HG02763 (cell line): ENCODE measurements around the gene TSPAN4.

Source experiments
- ATAC-seq: cut with Tn5 transposase; IDR thresholded peaks from one replicate; pipeline ENCODE4 v1.9.1; 2021; ENCODE audit warnings: mild to moderate bottlenecking, moderate library complexity; ENCODE audit not compliant: unreplicated experiment

TSPAN4 gene

DNA sequence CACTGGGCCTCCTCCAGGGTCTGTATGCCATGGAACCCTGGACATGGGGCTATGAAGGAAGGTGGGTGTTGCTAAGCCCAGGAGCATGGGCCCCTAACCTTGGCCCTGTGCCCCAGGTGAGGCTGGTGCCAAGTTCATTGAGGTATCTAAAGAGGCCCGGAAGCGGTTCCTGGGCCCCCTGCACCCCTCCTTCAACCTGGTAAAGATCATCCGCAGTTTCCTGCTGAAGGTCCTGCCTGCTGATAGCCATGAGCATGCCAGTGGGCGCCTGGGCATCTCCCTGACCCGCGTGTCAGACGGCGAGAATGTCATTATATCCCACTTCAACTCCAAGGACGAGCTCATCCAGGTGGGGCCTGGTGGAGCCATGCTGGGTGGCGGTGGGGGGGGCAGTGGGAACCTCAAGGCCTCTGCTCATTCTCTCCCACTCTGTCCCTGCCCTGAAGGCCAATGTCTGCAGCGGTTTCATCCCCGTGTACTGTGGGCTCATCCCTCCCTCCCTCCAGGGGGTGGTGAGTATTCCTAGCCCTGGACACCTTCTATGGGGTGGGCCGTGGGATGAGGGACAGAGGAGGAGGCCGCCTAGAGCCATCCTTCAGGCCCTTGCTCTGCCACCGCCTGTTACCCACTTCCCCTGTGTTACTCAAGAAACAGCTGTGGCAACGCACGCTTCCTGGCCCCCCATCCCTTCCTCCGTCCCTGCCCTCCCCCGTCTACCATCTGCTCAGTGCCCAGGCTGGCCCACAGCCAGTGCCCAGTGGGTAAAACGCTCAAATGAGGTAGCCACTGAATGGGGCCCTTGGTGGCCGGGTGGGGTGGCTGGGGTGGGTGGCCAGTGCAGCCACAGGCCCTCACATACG lies 20.9 kb upstream of the TSPAN4 start:
- no peak for ATAC-seq

DNA sequence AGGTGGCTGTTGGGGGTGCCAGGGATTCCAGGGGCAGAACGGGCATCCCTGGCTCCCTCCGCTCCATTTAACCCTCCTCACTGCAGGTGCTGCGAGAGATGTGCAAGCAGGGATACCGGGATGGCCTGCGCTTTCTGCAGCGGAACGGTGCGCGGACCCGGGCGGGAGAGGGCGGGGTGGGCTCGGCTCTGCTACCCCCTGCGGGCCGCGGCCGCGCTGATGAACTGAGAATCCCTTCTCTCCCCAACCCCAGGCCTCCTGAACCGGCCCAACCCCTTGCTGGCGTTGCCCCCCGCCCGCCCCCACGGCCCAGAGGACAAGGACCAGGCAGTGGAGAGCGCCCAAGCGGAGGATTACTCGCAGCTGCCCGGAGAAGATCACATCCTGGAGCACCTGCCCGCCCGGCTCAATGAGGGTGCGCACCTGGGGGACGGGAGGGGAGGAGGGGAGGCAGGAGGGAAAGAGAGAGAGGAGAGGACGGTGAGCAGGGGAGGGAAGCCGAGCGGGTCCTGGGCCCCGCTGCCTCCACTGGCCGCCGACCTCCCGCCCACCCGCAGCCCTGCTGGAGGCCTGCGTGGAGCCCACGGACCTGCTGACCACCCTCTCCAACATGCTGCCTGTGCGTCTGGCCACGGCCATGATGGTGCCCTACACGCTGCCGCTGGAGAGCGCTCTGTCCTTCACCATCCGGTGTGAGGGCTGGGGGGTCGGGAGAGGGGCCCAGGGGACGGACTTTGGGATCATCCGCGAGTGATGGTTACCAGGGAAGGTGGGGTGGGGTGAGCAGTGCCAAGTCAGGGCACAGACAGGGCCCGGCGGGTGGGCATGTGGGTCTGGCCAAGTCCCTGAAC lies 19.0 kb upstream of the TSPAN4 start:
- no peak for ATAC-seq

DNA sequence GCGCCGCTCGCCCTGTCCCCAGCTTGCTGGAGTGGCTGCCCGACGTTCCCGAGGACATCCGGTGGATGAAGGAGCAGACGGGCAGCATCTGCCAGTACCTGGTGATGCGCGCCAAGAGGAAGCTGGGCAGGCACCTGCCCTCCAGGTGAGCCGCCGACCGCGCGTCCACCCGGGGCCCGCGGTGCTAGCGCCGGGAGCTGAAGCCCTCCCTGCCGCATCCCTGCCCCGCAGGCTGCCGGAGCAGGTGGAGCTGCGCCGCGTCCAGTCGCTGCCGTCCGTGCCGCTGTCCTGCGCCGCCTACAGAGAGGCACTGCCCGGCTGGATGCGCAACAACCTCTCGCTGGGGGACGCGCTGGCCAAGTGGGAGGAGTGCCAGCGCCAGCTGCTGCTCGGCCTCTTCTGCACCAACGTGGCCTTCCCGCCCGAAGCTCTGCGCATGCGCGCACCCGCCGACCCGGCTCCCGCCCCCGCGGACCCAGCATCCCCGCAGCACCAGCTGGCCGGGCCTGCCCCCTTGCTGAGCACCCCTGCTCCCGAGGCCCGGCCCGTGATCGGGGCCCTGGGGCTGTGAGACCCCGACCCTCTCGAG lies 18.3 kb upstream of the TSPAN4 start:
- no peak for ATAC-seq

DNA sequence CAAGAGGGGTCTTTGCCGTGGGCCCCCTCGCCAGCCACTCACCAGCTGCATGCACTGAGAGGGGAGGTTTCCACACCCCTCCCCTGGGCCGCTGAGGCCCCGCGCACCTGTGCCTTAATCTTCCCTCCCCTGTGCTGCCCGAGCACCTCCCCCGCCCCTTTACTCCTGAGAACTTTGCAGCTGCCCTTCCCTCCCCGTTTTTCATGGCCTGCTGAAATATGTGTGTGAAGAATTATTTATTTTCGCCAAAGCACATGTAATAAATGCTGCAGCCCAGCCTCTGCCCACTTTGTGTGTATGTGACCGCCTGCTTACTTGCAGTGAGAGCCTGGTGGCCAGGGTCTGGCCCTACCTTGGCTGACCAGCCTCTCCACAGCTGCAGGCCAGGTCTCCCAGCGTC lies 17.7 kb upstream of the TSPAN4 start:
- ATAC-seq = no peak

DNA sequence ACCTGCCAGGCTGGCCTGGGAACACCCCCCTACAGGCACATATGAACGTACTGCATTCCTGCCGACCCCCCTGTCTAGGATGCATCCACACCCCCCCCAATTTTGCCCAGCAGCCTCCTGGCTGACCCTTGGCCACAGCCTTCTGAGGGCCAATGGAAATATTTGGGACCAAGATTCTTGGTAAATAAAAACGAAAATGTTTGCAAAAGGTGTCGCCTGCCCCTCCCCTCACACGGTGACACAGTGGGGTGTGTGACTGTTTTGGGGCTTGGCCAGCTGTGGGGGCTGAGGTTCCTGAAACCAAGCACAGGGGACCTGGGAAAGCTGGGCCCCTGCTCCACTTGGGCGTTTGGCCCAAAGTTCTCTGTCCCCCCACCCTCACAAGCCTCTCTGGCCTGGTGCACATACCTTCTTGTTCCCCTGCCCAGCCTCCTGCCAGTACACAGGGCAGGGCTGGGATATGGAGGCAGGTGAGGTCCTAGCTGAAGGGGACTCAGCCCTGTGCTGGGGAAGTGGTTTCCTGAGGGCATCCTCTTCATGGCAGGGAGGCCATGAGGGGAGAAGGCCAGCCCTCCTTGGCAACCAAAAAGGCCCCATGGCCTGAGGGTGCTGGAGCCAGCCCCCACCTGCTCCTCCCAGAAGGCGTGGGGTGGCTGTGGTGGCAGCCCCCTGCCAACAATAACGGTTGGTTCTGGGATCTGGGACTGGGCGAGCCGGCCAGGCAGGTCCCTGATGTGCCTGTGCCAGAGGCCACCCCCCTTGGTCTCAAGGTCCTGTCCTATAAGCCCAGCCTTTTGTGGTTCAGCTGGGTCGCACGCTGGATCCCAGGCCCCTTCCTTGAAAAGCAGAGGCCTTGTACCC lies 17.1 kb upstream of the TSPAN4 start:
- ATAC-seq = no peak

DNA sequence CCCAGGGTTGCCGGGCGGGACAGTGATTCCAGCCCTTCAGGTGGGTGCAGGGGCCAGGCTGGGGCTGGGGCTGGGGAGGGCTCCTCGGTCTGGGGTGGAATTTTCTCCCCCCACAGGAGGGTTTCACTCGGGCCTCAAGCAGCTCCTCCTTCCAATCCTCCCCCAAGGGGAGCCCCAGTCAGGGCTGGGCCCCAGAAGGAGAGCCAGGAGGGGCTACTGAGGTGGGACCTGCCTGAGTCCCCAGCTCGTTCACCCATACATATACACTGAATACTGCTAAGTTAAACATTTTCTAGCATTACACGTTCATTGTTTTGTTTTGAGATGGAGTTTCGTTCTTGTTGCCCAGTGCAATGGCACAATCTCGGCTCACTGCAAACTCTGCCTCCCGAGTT lies 16.4 kb upstream of the TSPAN4 start:
- no peak for ATAC-seq

DNA sequence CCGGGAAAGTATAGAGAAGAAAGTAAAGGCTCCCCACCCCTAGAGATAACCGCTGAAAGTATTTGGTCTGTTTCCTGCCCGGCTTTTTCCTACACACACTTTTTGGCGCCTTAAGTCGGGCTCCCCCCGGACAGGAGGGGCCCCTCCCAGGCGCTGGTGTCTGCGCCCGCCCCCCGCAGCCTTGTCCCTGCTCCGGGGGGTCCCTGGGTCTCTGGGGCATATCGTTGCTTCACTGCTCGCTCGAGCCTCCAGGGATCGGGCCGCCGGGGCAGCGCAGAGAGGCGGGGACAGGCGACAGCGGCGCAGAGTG lies 15.9 kb upstream of the TSPAN4 start:
- ATAC-seq = no peak

DNA sequence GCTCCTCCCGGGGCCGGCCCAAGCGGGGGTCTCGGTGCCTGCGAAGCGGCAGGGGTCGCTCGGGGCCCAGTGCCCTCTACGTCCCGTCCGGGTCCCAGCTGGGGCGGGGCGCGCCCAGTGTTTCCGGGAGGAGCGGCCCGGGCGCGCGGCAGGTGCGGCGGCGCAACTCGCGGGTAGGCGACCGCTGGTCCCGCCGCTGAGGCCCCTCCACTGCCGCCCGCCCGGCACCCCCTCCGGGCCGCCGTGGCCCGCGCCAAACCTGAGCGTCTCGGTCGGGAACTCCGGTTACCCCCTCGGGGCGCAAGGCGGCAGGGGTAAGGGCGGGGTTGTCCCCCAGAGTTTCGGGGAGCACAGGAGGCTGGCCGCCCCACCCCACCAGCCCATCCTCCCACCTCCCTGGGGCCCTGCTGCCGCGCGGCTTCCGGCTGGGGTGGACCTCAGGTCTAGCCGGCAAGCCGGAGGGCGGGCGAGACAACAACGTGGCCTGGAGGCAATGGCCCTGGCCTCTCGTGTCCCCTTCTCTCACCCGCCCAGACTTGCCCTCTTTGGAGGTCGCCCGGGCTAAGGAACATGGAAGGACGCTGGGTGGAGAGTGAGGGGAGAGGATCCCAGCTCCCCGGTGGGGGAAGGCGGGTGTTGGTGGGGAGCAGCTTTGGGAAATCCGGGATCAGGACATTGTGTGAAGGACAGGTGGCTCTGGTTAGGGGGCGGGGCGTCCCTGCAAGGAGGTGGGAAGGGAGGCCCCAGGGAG lies 15.3 kb upstream of the TSPAN4 start:
- no peak for ATAC-seq

DNA sequence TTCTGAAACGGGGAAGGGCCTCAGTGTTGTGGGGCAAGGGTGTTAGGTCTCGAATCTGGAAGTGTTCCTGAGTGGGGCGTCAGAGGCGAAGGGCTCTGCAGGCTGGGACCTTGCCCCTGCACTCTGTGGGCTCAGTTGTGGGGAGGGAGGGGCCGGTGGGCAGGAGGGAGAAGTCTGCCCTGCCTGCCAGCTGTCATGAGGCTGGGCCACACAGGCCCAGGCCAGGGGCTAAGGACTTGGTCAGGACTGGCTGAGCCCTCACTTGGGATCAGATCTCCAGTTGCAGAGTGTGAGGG lies 14.8 kb upstream of the TSPAN4 start, which contains the start of gene CRACR2B:
CRACR2B (plus strand) TSS at position 23 of the 296 bp plus-strand sequence. CDS start 689 bp downstream, outside the sequence.
- no peak for ATAC-seq

DNA sequence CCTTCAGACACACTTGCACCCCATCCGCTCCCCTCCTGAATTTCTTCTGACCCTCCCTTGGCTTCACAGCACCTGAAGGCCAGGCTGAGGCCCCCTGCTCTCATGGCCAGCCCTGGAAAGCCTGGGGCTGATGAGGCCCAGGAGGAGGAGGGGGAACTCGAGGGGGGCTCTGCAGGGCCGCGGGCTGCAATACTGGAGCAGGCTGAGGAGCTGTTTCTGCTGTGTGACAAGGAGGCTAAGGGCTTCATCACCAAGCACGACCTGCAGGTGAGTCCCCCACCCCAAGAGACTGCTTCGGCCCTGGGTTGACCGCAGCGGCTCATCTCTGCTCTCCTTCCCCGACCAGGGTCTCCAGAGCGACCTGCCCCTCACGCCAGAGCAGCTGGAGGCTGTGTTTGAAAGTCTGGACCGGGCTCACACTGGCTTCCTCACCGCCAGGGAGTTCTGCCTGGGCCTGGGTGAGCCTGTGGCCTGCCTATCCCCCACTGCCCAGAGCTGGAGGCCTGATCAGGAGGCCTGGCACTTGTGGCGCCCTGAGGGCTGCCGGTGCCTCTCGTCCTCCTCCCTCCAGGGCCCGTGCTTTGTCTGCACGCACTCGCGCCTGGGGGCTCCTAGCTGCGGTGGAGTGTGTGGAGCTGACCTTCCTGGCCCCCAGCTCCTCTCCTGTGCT lies 14.0 kb upstream of the TSPAN4 start:
- ATAC-seq = no peak

DNA sequence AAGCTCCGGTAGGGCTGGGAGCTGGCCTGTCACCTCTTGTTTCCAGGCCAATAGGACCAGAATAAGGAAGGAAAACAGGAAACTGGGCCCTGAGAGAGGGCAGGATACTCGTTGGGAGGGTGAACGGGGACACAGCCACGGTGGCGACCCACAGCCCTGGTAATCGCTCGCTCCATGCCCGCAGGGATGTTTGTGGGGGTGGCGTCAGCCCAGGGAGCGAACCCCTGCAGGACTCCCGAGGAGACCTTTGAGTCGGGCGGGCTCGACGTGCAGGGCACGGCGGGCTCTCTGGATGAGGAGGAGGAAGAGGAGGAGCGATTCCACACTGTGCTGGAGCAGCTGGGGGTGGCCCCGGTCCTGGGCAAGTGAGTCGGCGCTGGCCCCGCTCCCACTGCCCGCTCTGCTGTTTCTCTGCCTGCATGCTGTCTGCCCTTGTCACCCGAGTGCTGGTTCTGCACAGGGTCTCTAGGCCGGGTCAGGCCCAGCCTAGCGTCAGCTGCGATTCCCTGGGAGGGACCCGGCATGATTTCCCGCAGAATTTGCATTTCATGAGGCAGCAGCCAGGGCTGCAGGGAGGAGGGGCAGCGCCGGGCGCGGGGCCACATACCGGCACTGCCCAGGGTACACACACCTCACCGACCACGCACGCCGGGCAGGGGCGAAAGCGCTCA lies 13.3 kb upstream of the TSPAN4 start:
- no peak for ATAC-seq

DNA sequence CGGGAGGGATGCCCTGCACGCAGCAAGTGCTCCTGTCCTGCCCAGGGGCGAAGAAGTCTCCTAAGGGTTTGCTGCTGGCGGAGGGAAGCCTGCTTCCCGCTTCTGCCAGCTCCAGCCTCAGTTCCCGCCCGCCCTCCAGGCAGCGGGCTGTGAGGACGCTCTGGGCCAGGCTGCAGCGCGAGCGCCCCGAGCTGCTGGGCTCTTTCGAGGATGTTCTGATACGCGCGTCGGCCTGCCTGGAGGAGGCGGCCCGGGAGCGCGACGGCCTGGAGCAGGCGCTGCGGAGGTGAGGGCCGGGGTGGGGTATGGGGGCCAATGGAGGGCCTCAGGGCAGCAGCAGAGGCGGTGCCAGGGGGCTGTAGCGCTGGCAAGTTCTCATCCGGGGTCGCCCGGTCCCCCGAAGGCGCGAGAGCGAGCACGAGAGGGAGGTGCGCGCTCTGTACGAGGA lies 12.8 kb upstream of the TSPAN4 start:
- no peak for ATAC-seq

DNA sequence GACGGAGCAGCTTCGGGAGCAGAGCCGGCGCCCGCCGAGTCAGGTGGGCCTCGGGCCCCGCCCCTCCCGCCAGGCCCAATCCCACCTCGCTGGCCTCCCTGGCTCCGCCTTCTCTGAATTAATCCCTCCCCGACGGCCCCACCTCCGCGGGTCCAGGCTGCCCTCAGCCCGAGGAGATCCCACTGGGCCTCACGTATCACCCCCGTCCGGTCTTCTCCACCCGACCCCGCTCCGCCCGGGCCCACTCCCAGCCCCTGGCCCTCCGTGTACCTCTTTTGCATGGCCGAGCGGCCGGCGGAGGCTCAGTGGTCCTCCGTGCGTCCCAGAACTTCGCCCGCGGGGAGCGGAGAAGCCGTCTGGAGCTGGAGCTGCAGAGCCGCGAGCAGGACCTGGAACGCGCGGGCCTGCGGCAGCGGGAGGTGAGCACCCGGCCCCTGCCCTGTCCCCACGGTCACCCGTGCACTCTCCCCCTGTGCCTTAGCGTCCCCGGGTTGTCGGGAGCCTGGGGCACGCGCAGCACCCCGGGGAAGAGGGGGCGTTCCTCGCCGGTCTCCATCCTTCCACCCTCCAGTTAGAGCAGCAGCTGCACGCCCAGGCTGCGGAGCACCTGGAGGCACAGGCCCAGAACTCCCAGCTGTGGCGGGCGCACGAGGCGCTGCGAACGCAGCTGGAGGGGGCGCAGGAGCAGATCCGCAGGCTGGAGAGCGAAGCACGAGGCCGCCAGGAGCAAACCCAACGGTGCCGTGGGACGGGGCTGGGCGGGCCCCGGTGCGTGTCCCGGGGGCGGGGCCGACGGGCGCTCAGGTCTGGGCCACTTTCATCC lies 12.1 kb upstream of the TSPAN4 start:
- ATAC-seq = no peak

DNA sequence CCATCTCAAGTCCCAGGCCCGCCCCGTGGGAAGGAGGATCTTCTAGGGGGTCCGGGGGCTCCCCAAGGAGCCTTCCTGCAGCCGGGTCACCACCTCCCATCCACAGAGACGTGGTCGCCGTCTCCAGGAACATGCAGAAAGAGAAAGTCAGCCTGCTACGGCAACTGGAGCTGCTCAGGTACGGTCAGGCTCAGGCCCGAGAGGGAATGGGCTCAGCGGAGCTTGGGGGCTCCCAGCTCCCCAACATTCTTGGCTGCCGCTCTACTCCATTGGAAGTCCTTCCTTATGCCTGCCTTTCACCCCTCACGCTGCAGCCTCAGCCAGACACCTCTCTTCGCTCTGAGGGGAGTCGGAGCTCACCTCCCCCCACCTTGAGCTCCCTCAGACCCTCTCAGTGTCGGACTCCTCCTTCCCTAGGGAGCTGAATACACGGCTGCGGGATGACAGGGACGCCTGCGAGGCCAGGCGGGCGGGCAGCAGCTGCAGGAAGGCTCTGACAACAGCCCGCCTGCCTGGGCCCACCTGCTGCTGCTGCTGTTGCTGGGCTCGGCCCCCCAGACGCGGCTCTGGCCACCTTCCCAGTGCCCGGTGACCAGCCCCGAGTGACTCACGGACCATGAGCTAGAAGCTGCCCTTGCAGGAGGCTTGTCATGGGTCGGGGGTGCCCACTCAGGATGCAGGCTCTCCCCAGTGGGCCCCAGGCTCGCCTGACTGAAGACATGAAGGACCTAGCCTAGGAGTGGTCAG lies 11.4 kb upstream of the TSPAN4 start:
- ATAC-seq = no peak

DNA sequence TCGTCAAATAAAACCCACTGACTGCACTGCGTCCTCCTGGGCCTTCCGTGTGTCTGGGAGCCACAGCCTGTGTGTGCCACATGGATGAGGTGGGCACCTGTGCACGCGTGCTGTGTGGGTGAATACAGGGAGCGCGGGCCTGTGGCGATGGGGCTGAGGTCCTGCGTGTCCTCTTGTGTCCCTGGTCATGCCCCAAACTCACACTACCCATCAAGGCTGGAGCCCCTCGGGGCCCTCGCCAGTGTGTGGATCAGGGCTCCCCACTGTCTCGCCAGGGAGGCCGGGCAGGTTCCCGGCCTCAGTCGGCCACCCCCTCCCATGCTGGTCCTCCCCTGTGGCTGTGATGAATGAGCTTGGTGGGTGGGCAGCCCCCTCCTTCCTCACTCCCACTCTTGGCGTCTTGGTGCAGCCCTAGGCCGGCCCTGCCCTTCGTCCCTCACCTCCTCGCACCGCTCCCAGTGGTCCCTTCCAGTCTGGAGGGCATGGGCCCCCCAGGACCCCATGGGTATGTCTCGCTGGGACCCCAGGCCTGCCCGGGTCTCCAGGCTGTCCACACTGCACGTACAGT lies 10.6 kb upstream of the TSPAN4 start:
- ATAC-seq = no peak

DNA sequence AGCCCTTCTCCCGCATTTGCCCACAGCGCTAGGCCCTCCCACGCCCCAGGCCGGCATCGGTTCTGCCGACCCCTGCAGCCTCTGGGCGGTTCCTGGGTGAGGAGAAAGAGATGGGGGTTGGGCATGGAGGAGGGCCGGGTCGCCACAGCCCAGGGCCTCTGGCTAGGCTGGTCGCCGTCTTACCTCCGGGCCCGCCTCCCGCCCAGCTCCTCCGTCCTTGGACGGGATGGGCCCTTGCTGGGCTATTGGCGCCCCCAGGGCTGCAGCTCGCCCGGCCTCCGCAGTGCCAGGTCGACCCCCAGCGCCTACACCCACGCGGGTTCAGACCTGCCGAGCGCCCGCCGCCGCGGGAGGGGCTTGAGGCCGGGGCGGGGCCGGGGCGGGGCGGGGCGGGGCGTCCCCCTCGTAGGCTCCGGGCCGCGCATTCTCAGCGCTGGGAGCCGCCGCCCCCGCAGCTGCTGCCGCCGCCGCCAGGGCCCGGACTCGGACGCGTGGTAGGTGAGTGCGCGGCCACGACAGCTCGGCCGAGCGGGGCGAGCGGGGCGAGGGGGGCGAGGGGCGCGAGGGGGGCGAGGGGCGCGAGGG lies 10.0 kb upstream of the TSPAN4 start, which contains the start of gene CD151:
CD151 (plus strand) TSS at position 424 of the 585 bp plus-strand sequence. CDS start 3,118 bp downstream, outside the sequence.
- peak; percentile 41 for ATAC-seq
